HCT116 (cell line): ENCODE measurements around the gene CNTNAP5.

Source experiments
- CTCF ChIP-seq, 3 experiments: fragments of 200-600 bp in 1 of 3; sonication (generic) in 1 of 3; IDR thresholded peaks in 2 of 3; conservative IDR thresholded peaks in 1 of 3; 2 replicates each; pipeline ENCODE4 v1.5.1; 2012 to 2017; ENCODE audit warnings: low read depth in 2 of 3, low read length in 2 of 3, antibody characterized with exemption in 1 of 3, borderline replicate concordance in 1 of 3, control low read depth in 1 of 3, mild to moderate bottlenecking in 1 of 3, mixed read lengths in 1 of 3, mixed run types in 1 of 3, moderate library complexity in 1 of 3; ENCODE audit not compliant: insufficient read depth in 1 of 3
- EZH2 ChIP-seq: fragments of 200-600 bp; sonication (generic); IDR thresholded peaks from 2 replicates; pipeline ENCODE4 v1.6.1; 2017; ENCODE audit warnings: antibody characterized with exemption, mixed run types
- POLR2A ChIP-seq: IDR thresholded peaks from 2 replicates; pipeline ENCODE4 v1.7.0; 2011; ENCODE audit warnings: borderline replicate concordance; ENCODE audit not compliant: insufficient read depth, insufficient read length; ENCODE audit errors: extremely low read depth
- POLR2AphosphoS5 ChIP-seq: IDR thresholded peaks from 2 replicates; pipeline ENCODE4 v1.6.1; 2011; ENCODE audit warnings: mild to moderate bottlenecking, low read depth, low read length, moderate library complexity
- TCF7L2 ChIP-seq: IDR thresholded peaks from 2 replicates; pipeline ENCODE4 v1.7.0; 2011; ENCODE audit warnings: borderline replicate concordance, inconsistent platforms; ENCODE audit not compliant: insufficient read depth, insufficient read length; ENCODE audit errors: extremely low read depth
- TF ChIP-seq, protein P1 (sequence below): IDR thresholded peaks from 2 replicates; pipeline ENCODE4 v1.6.1; 2011; ENCODE audit warnings: mild to moderate bottlenecking, low read length, moderate library complexity; ENCODE audit not compliant: insufficient replicate concordance; ENCODE audit errors: extremely low read depth

DNA sequence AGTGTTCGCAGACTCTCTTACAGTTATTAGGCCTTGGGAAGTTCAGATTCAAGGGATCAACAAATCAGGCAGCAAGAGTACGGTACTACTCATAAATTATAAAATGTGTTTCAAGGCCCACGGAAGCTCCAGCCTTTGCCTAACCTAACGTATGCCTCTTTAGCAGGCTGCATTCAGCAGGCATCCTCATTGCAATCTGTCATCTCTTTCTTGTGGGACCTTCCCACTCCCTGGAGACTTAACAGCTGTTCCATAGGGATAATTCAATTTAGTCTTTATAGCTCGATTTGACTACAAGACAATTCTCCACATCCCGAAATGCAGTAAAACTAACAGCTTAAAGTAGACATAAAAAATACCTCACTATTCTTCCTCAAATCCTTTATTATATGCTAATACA, 453.7 kb downstream of the CNTNAP5 start:
- no peak for TF ChIP-seq CTCF (IDR thresholded peaks at IDR 0.05 in 2 of 3, conservative IDR thresholded peaks at IDR 0.05 in 1 of 3; ENCODE audit: borderline replicate concordance in 1 of 3, insufficient read depth in 1 of 3, low read depth in 2 of 3, low read length in 2 of 3)
- no peak for TF ChIP-seq EZH2
- TF ChIP-seq POLR2AphosphoS5: no peak
- TF ChIP-seq, protein P1, sequence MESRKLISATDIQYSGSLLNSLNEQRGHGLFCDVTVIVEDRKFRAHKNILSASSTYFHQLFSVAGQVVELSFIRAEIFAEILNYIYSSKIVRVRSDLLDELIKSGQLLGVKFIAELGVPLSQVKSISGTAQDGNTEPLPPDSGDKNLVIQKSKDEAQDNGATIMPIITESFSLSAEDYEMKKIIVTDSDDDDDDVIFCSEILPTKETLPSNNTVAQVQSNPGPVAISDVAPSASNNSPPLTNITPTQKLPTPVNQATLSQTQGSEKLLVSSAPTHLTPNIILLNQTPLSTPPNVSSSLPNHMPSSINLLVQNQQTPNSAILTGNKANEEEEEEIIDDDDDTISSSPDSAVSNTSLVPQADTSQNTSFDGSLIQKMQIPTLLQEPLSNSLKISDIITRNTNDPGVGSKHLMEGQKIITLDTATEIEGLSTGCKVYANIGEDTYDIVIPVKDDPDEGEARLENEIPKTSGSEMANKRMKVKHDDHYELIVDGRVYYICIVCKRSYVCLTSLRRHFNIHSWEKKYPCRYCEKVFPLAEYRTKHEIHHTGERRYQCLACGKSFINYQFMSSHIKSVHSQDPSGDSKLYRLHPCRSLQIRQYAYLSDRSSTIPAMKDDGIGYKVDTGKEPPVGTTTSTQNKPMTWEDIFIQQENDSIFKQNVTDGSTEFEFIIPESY: no peak
- no peak for TF ChIP-seq POLR2A
- TF ChIP-seq TCF7L2: no peak
